PFSK-1 (cell line): ENCODE measurements around the gene NUP214.

ENCODE experiments used
- POLR2AphosphoS5 ChIP-seq: IDR thresholded peaks from 2 replicates; pipeline ENCODE4 v1.6.1; 2012; ENCODE audit warnings: low read depth, mild to moderate bottlenecking, control low read depth, low read length, moderate library complexity
- SIN3A ChIP-seq: IDR thresholded peaks from 2 replicates; pipeline ENCODE4 v1.6.1; 2012; ENCODE audit warnings: mild to moderate bottlenecking, low read length, moderate library complexity, borderline replicate concordance; ENCODE audit not compliant: insufficient read depth

DNA sequence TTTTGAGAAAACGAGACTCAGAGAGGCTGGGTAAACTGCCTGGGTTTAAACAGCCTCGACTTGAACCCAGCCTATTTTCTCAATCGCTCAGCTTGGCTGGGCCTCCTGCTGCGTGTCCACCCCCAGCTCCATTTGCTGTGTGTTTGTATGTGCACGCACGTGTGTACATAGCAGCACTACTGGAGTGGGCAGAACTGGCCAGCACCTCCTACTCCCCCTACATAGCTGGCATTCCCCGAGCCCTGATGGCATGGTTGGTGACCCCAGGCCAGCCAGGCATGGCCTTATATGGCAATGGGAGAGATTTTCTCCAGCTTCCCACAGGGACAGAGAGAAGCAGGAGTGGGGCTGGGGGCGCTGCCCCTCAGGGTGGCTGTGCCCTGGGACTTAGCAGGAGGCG, 24.9 kb upstream of the NUP214 start:
- TF ChIP-seq POLR2AphosphoS5 (no peak), SIN3A (no peak)
